SK-N-SH (cell line): ENCODE data around the gene MORC1. TPM values are rescaled to one million over a fixed set of nuclear protein-coding genes. Genes with fewer than 3 reads are reported as not detected.
A peak's percentile ranks its signal among the peaks of the same experiment; 100 is the strongest.

Experiments
- CTCF ChIA-PET: fragments of 300-600, 350-600 bp; formaldehyde crosslinking; extraction: SDS; loops from one replicate; lab custom pipeline; 2021; lab: Yijun Ruan, JAX
- POLR2A ChIA-PET: fragments of 350-600 bp; sonication (Branson Sonifier 250); formaldehyde crosslinking; extraction: SDS; loops from one replicate; lab custom pipeline; 2020; ENCODE audit warnings: antibody characterized with exemption, inconsistent platforms; lab: Yijun Ruan, JAX
- DNase-seq: peaks from one replicate; pipeline ENCODE4 v3.0.0; 2012
- H2AFZ ChIP-seq: fragments of 200-600 bp; sonication (generic); 2 replicates; pipeline ENCODE4 v1.8.1; 2016; ENCODE audit warnings: antibody characterized with exemption, mild to moderate bottlenecking, low read depth
- H3F3A ChIP-seq: fragments of 200-600 bp; sonication (generic); replicated peaks from 2 replicates; pipeline ENCODE3; 2016; ENCODE audit warnings: antibody characterized with exemption, mild to moderate bottlenecking; ENCODE audit not compliant: insufficient read depth
- H3K27ac ChIP-seq, 2 experiments: fragments of 200-500 bp in 1 of 2; fragments of 200-600 bp in 1 of 2; sonication (Bioruptor generic) in 1 of 2; sonication (generic), shearing (Covaris generic) in 1 of 2; 2 replicates each; pipeline versions ENCODE4 v1.5.1 to v1.6.1; 2014 to 2016; ENCODE audit warnings: low read depth in 2 of 2, inconsistent platforms in 1 of 2, low read length in 1 of 2, mild to moderate bottlenecking in 1 of 2, mixed read lengths in 1 of 2
- H3K27me3 ChIP-seq: fragments of 200-600 bp; sonication (generic), shearing (Covaris generic); 2 replicates; pipeline ENCODE4 v1.6.1; 2016; ENCODE audit warnings: mixed run types; ENCODE audit not compliant: insufficient read depth
- H3K36me3 ChIP-seq, 2 experiments: fragments of 200-500 bp in 1 of 2; fragments of 200-600 bp in 1 of 2; sonication (Bioruptor generic) in 1 of 2; sonication (generic) in 1 of 2; replicated peaks in 1 of 2; 2 replicates each; pipeline versions ENCODE3 to v1.5.1; 2014 to 2016; ENCODE audit warnings: low read length in 1 of 2, mild to moderate bottlenecking in 1 of 2; ENCODE audit not compliant: insufficient read depth in 2 of 2, control insufficient read depth in 1 of 2
- H3K4me1 ChIP-seq, 2 experiments: fragments of 200-500 bp in 1 of 2; fragments of 200-600 bp in 1 of 2; sonication (Bioruptor generic) in 1 of 2; sonication (generic), shearing (Covaris generic) in 1 of 2; 2 replicates each; pipeline versions ENCODE4 v1.5.1 to v1.6.1; 2014 to 2016; ENCODE audit warnings: low read depth in 1 of 2, low read length in 1 of 2, mixed run types in 1 of 2; ENCODE audit not compliant: insufficient read depth in 2 of 2, control insufficient read depth in 1 of 2
- H3K4me2 ChIP-seq: fragments of 200-600 bp; sonication (generic), shearing (Covaris generic); 2 replicates; pipeline ENCODE4 v1.6.1; 2017; ENCODE audit warnings: mixed run types
- H3K4me3 ChIP-seq, 2 experiments: fragments of 200-500 bp in 1 of 2; fragments of 200-600 bp in 1 of 2; sonication (Bioruptor generic) in 1 of 2; sonication (generic), shearing (Covaris generic) in 1 of 2; 2 replicates each; pipeline versions ENCODE4 v1.5.1 to v1.8.1; 2014 to 2016; ENCODE audit warnings: low read depth in 2 of 2, inconsistent platforms in 1 of 2, low read length in 1 of 2, mild to moderate bottlenecking in 1 of 2, mixed read lengths in 1 of 2, moderate library complexity in 1 of 2
- H3K79me2 ChIP-seq: fragments of 200-600 bp; sonication (generic); 2 replicates; pipeline ENCODE4 v1.8.1; 2017; ENCODE audit warnings: mild to moderate bottlenecking; ENCODE audit not compliant: insufficient read depth
- H3K9ac ChIP-seq: fragments of 200-600 bp; sonication (generic); 2 replicates; pipeline ENCODE4 v1.6.1; 2017; ENCODE audit warnings: mixed run types
- H3K9me2 ChIP-seq: fragments of 200-600 bp; sonication (generic); 2 replicates; pipeline ENCODE4 v1.6.1; 2017; ENCODE audit warnings: mixed run types
- H3K9me3 ChIP-seq: fragments of 200-600 bp; sonication (generic); 2 replicates; pipeline ENCODE4 v1.6.1; 2017; ENCODE audit warnings: mixed run types, mild to moderate bottlenecking, moderate library complexity
- H4K20me1 ChIP-seq: fragments of 200-600 bp; sonication (generic); 2 replicates; pipeline ENCODE4 v1.6.1; 2017; ENCODE audit warnings: mild to moderate bottlenecking, mixed run types; ENCODE audit not compliant: insufficient read depth
- EP300 ChIP-seq, 2 experiments: IDR thresholded peaks; 2 replicates each; pipeline versions ENCODE4 v1.4.0 to v1.6.1; 2012; ENCODE audit warnings: borderline replicate concordance in 1 of 2, low read depth in 1 of 2, low read length in 1 of 2
- FOXJ3 ChIP-seq: sonication (generic); formaldehyde crosslinking; IDR thresholded peaks from 2 replicates; pipeline ENCODE4 v1.5.1; 2020; ENCODE audit warnings: mild to moderate bottlenecking, missing genetic modification reagents
- FOXM1 ChIP-seq: IDR thresholded peaks from 2 replicates; pipeline ENCODE4 v1.4.0; 2012; ENCODE audit warnings: low read depth, mild to moderate bottlenecking
- POLR2AphosphoS5 ChIP-seq: IDR thresholded peaks from 2 replicates; pipeline ENCODE4 v1.6.1; 2012; ENCODE audit warnings: low read depth, low read length
- RAD21 ChIP-seq: IDR thresholded peaks from 2 replicates; pipeline ENCODE4 v1.6.1; 2012; ENCODE audit warnings: mild to moderate bottlenecking, low read length
- RXRA ChIP-seq: IDR thresholded peaks from 2 replicates; pipeline ENCODE4 v1.4.0; 2012; ENCODE audit warnings: low read depth, mild to moderate bottlenecking, borderline replicate concordance
- SIN3A ChIP-seq: IDR thresholded peaks from 2 replicates; pipeline ENCODE4 v1.6.1; 2012; ENCODE audit warnings: low read depth, mild to moderate bottlenecking, low read length, moderate library complexity, borderline replicate concordance
- WGBS: methylation state at CpG from one replicate; pipeline ENCODE4 v1.1.6; 2017; ENCODE audit warnings: low lambda C conversion rate; 5-methylcytosine and 5-hydroxymethylcytosine counted together
- polyA plus RNA-seq, 3 experiments: library from polyadenylated mRNA; depleted of rRNA; stranded (reverse); fragments of >200 nt; gene quantifications; 2 replicates each; pipeline ENCODE4 v1.2.3, GENCODE V29; 2012

The MORC1 gene
- polyA plus RNA-seq, 1 of the 3 experiments (the other 2 are of a cell fraction) = not detected

- H3K4me3 ChIP-seq = no peak overlapping the region
- ChIA-PET POLR2A (no interaction called here), CTCF (interaction anchor here (0.8 to 2.1 kb wide), 3 partner anchors 10 to 75 kb away, joined by 4 to 18 read pairs (median 4); no protein-coding TSS in a partner anchor)
- no peaks in the 10 kb centered on the region for H3K36me3 ChIP-seq
- TF ChIP-seq RAD21 = peak; percentile 34
- TF ChIP-seq SIN3A = no peak
- no peak overlapping the region for H2AFZ ChIP-seq
- H3K79me2 ChIP-seq = no peaks in the 10 kb centered on the region
- H3K9ac ChIP-seq = no peak overlapping the region
- H3K4me1 ChIP-seq = no peaks in the 10 kb centered on the region
- no peaks in the 10 kb centered on the region for H3F3A ChIP-seq
- no peaks in the 10 kb centered on the region for H3K27me3 ChIP-seq
- no peaks in the 10 kb centered on the region for H4K20me1 ChIP-seq
- DNase-seq = no peak
- H3K9me3 ChIP-seq = no peaks in the 10 kb centered on the region
- WGBS = 38% methylated on average over 5 of the region's 5 CpGs
- no peaks in the 10 kb centered on the region for H3K9me2 ChIP-seq
- H3K27ac ChIP-seq = no peak overlapping the region
- H3K4me2 ChIP-seq = no peak overlapping the region
Observed at GRCh38 chr3:109098079-109098644, 19.8 kb downstream of the MORC1 start.

GRCh38 chr3:109095166-109095565 is 22.8 kb downstream of the MORC1 start:
- H3K4me2 ChIP-seq = no peak overlapping the region
- WGBS = 83% methylated on average over 1 of the region's 1 CpG
- H3F3A ChIP-seq = no peaks in the 10 kb centered on the region
- H3K27me3 ChIP-seq = no peaks in the 10 kb centered on the region
- no peak overlapping the region for H3K9ac ChIP-seq
- no peaks in the 10 kb centered on the region for H4K20me1 ChIP-seq
- no peak overlapping the region for H3K27ac ChIP-seq
- DNase-seq = no peak
- no peaks in the 10 kb centered on the region for H3K36me3 ChIP-seq
- POLR2A ChIA-PET = no interaction called here
- CTCF ChIA-PET = no interaction called here
- no peaks in the 10 kb centered on the region for H3K4me1 ChIP-seq
- H3K4me3 ChIP-seq = no peak overlapping the region
- H3K79me2 ChIP-seq = no peaks in the 10 kb centered on the region
- H3K9me3 ChIP-seq = no peaks in the 10 kb centered on the region
- TF ChIP-seq RXRA (no peak), FOXM1 (no peak), EP300 (IDR thresholded peaks at IDR 0.05; ENCODE audit: borderline replicate concordance in 1 of 2, low read depth in 1 of 2, low read length in 1 of 2) (no peak)
- no peak overlapping the region for H2AFZ ChIP-seq
- H3K9me2 ChIP-seq = no peaks in the 10 kb centered on the region

GRCh38 chr3:109093561-109093960 is 24.4 kb downstream of the MORC1 start:
- Histone ChIP-seq H3K9me2 (no peaks in the 10 kb centered on the region), H3K9ac (no peak overlapping the region), H4K20me1 (no peaks in the 10 kb centered on the region), H3K9me3 (no peaks in the 10 kb centered on the region), H3K4me1 (no peaks in the 10 kb centered on the region), H3K27me3 (no peaks in the 10 kb centered on the region; the same call in 1 of the 2 replicates), H3K36me3 (no peaks in the 10 kb centered on the region), H2AFZ (no peak overlapping the region), H3K79me2 (no peaks in the 10 kb centered on the region), H3F3A (no peaks in the 10 kb centered on the region), H3K4me2 (no peak overlapping the region)
- ChIA-PET POLR2A (no interaction called here), CTCF (interaction anchor here (1.3 to 2.9 kb wide), 2 partner anchors 11 to 70 kb away, joined by 9 to 15 read pairs; no protein-coding TSS in a partner anchor)
- no peak for DNase-seq
- TF ChIP-seq FOXJ3 (no peak), POLR2AphosphoS5 (no peak)
- TF ChIP-seq, all 33 proteins: peak for 0
- Histone ChIP-seq H3K4me3 (no peak overlapping the region), H3K27ac (no peak overlapping the region)
